ENCODE measurements around the gene NUP62. TPM values are rescaled to one million over a fixed set of nuclear protein-coding genes. Genes with fewer than 3 reads are reported as not detected.

Gene NUP62
- total RNA-seq, 1 experiment from 2014 or later = 54.6 TPM

GRCh38 chr19:49952906-49953305, 23.6 kb upstream of the NUP62 start:
- CTCF ChIA-PET = no interaction called here
- no TSS peak for BruUV-seq (replicated peaks)

GRCh38 chr19:49952479-49952836, 23.2 kb upstream of the NUP62 start:
- POLR2A ChIA-PET = no interaction called here
- no peak overlapping the region for H3K27ac ChIP-seq (ENCODE audit: low read length)
- H3K27me3 ChIP-seq (ENCODE audit: control insufficient read depth, insufficient read depth, low read length) = no peaks in the 10 kb centered on the region
- no peak overlapping the region for H3K4me3 ChIP-seq (ENCODE audit: low read depth in 2 of 2, low read length in 2 of 2)
- in situ Hi-C loops (cut with HindIII; ENCODE audit: low pct_unique_long_range_greater_than_20kb, low sequenced_read_pairs) = no loop called here
- TF ChIP-seq, protein P1, sequence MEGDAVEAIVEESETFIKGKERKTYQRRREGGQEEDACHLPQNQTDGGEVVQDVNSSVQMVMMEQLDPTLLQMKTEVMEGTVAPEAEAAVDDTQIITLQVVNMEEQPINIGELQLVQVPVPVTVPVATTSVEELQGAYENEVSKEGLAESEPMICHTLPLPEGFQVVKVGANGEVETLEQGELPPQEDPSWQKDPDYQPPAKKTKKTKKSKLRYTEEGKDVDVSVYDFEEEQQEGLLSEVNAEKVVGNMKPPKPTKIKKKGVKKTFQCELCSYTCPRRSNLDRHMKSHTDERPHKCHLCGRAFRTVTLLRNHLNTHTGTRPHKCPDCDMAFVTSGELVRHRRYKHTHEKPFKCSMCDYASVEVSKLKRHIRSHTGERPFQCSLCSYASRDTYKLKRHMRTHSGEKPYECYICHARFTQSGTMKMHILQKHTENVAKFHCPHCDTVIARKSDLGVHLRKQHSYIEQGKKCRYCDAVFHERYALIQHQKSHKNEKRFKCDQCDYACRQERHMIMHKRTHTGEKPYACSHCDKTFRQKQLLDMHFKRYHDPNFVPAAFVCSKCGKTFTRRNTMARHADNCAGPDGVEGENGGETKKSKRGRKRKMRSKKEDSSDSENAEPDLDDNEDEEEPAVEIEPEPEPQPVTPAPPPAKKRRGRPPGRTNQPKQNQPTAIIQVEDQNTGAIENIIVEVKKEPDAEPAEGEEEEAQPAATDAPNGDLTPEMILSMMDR (IDR thresholded peaks at IDR 0.05) = no peak
- TF ChIP-seq, protein P2, sequence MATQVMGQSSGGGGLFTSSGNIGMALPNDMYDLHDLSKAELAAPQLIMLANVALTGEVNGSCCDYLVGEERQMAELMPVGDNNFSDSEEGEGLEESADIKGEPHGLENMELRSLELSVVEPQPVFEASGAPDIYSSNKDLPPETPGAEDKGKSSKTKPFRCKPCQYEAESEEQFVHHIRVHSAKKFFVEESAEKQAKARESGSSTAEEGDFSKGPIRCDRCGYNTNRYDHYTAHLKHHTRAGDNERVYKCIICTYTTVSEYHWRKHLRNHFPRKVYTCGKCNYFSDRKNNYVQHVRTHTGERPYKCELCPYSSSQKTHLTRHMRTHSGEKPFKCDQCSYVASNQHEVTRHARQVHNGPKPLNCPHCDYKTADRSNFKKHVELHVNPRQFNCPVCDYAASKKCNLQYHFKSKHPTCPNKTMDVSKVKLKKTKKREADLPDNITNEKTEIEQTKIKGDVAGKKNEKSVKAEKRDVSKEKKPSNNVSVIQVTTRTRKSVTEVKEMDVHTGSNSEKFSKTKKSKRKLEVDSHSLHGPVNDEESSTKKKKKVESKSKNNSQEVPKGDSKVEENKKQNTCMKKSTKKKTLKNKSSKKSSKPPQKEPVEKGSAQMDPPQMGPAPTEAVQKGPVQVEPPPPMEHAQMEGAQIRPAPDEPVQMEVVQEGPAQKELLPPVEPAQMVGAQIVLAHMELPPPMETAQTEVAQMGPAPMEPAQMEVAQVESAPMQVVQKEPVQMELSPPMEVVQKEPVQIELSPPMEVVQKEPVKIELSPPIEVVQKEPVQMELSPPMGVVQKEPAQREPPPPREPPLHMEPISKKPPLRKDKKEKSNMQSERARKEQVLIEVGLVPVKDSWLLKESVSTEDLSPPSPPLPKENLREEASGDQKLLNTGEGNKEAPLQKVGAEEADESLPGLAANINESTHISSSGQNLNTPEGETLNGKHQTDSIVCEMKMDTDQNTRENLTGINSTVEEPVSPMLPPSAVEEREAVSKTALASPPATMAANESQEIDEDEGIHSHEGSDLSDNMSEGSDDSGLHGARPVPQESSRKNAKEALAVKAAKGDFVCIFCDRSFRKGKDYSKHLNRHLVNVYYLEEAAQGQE (IDR thresholded peaks at IDR 0.05; ENCODE audit: insufficient read depth in 1 of 2, low read depth in 2 of 2, low read length in 1 of 2) = no peak
- TF ChIP-seq TCF7L2 (IDR thresholded peaks at IDR 0.05; ENCODE audit: low read depth, low read length) (no peak), POLR2AphosphoS5 (IDR thresholded peaks at IDR 0.05; ENCODE audit: low read depth, low read length) (no peak), SIN3A (IDR thresholded peaks at IDR 0.05; ENCODE audit: borderline replicate concordance, insufficient read depth, low read depth, low read length) (no peak)
- no TSS peak for BruUV-seq (replicated peaks)
- no peaks in the 10 kb centered on the region for H3K36me3 ChIP-seq (ENCODE audit: control insufficient read depth, insufficient read depth, low read length)
- CTCF ChIA-PET = no interaction called here
- DNase-seq (ENCODE audit: low read depth, low spot score) = no peak
- no peak for ATAC-seq
- no peaks in the 10 kb centered on the region for H3K9me3 ChIP-seq (ENCODE audit: control insufficient read depth, insufficient read depth, low read depth, low read length)
- intact Hi-C loops (cut with micrococcal nuclease; ENCODE audit: unreplicated experiment) = no loop called here
- no peaks in the 10 kb centered on the region for H3K4me1 ChIP-seq (ENCODE audit: control insufficient read depth, insufficient read depth, low read length)

More at GRCh38 chr19:49952906-49953305, 23.6 kb upstream of the NUP62 start:
- POLR2A ChIA-PET = no interaction called here
- Histone ChIP-seq H3K27me3 (ENCODE audit: control insufficient read depth, insufficient read depth, low read length) (no peaks in the 10 kb centered on the region), H3K27ac (ENCODE audit: low read length) (no peak overlapping the region), H3K9me3 (ENCODE audit: control insufficient read depth, insufficient read depth, low read depth, low read length) (no peaks in the 10 kb centered on the region), H3K36me3 (ENCODE audit: control insufficient read depth, insufficient read depth, low read length) (no peaks in the 10 kb centered on the region), H3K4me1 (ENCODE audit: control insufficient read depth, insufficient read depth, low read length) (no peaks in the 10 kb centered on the region), H3K4me3 (ENCODE audit: low read depth in 2 of 2, low read length in 2 of 2) (no peak overlapping the region)
- DNase-seq (ENCODE audit: low read depth, low spot score) (no peak), ATAC-seq (no peak)
- in situ Hi-C loops (cut with HindIII; ENCODE audit: low pct_unique_long_range_greater_than_20kb, low sequenced_read_pairs) (no loop called here), intact Hi-C loops (cut with micrococcal nuclease; ENCODE audit: unreplicated experiment) (no loop called here)
- TF ChIP-seq, protein P2 (IDR thresholded peaks at IDR 0.05; ENCODE audit: insufficient read depth in 1 of 2, low read depth in 2 of 2, low read length in 1 of 2) = no peak
- no peak for TF ChIP-seq TCF7L2 (IDR thresholded peaks at IDR 0.05; ENCODE audit: low read depth, low read length)
- TF ChIP-seq, protein P1 (IDR thresholded peaks at IDR 0.05) = no peak
- no peak for TF ChIP-seq SIN3A (IDR thresholded peaks at IDR 0.05; ENCODE audit: borderline replicate concordance, insufficient read depth, low read depth, low read length)

All from Panc1 (cell line).